Activated T-helper 2 cell treated with anti-CD3 and anti-CD28 coated beads, Interferon-gamma antibody, Interleukin-2, Interleukin-4, amounts not matched to agents 10 μg/mL and 5 μg/mL and 100 μg/mL, durations not matched to agents 14 hours and 24 hours and 36 hours (primary cell): ENCODE measurements around the gene SRRD. TPM values are rescaled to one million over a fixed set of nuclear protein-coding genes. Genes with fewer than 3 reads are reported as not detected.

Source experiments
- DNase-seq: peaks from one replicate; pipeline ENCODE4 v3.0.0; 2021; ENCODE audit warnings: low spot score
- H3K27ac Mint-ChIP-seq: one replicate; pipeline ENCODE4 v1.8.0; 2021; ENCODE audit warnings: mixed read lengths
- H3K27me3 Mint-ChIP-seq: one replicate; pipeline ENCODE4 v1.8.0; 2021; ENCODE audit warnings: low read depth, mixed read lengths
- H3K36me3 Mint-ChIP-seq: one replicate; pipeline ENCODE4 v1.8.0; 2021; ENCODE audit warnings: low read depth, mixed read lengths
- H3K4me1 Mint-ChIP-seq: one replicate; pipeline ENCODE4 v1.8.0; 2021; ENCODE audit warnings: low read depth, mixed read lengths
- H3K4me3 Mint-ChIP-seq: one replicate; pipeline ENCODE4 v1.8.0; 2021; ENCODE audit warnings: low read depth, mild to moderate bottlenecking, moderate library complexity, mixed read lengths
- H3K9me3 Mint-ChIP-seq: one replicate; pipeline ENCODE4 v1.8.0; 2021; ENCODE audit warnings: mixed read lengths
- intact Hi-C: fragments of 100-400 bp; cut with micrococcal nuclease; formaldehyde crosslinking; loops from one replicate; pipeline ENCODE4 v1.15.1; 2023
- total RNA-seq: library from RNA; stranded (reverse); gene quantifications from 2 replicates; pipeline ENCODE4 v1.2.3, GENCODE V29; 2022

The SRRD gene
- total RNA-seq, 1 donor from 2014 or later = 21.6 TPM

- H3K36me3 Mint-ChIP-seq = peaks cover 28% of the 10 kb centered on the region
- H3K4me1 Mint-ChIP-seq = peaks cover 10% of the 10 kb centered on the region
- H3K27ac Mint-ChIP-seq = no peak overlapping the region
- no peaks in the 10 kb centered on the region for H3K9me3 Mint-ChIP-seq
- no peak for DNase-seq
- no peaks in the 10 kb centered on the region for H3K27me3 Mint-ChIP-seq
- no peak overlapping the region for H3K4me3 Mint-ChIP-seq
- intact Hi-C loops = no loop called here
Measured at GRCh38 chr22:26535603-26535908, 51.9 kb downstream of the SRRD start.

GRCh38 chr22:26536056-26536761, 52.5 kb downstream of the SRRD start:
- peaks cover 26% of the 10 kb centered on the region for H3K36me3 Mint-ChIP-seq
- no peak overlapping the region for H3K27ac Mint-ChIP-seq

GRCh38 chr22:26536762-26537134, 53.1 kb downstream of the SRRD start:
- Mint-ChIP-seq H3K27me3 (no peaks in the 10 kb centered on the region), H3K36me3 (peaks cover 21% of the 10 kb centered on the region), H3K4me1 (peaks cover 10% of the 10 kb centered on the region), H3K4me3 (no peak overlapping the region), H3K27ac (no peak overlapping the region), H3K9me3 (no peaks in the 10 kb centered on the region)
- DNase-seq = no peak
- intact Hi-C loops = no loop called here

More at GRCh38 chr22:26536056-26536761, 52.5 kb downstream of the SRRD start:
- DNase-seq = no peak
- Mint-ChIP-seq H3K4me3 (no peak overlapping the region), H3K9me3 (no peaks in the 10 kb centered on the region), H3K27me3 (no peaks in the 10 kb centered on the region), H3K4me1 (peaks cover 10% of the 10 kb centered on the region)
- intact Hi-C loops = no loop called here

GRCh38 chr22:26540119-26540518, 56.4 kb downstream of the SRRD start:
- no peak overlapping the region for H3K4me3 Mint-ChIP-seq

GRCh38 chr22:26541167-26541819, 57.6 kb downstream of the SRRD start:
- Mint-ChIP-seq H3K36me3 (peaks cover 13% of the 10 kb centered on the region), H3K27ac (no peak overlapping the region), H3K9me3 (no peaks in the 10 kb centered on the region), H3K4me1 (peaks cover 8% of the 10 kb centered on the region), H3K27me3 (no peaks in the 10 kb centered on the region), H3K4me3 (no peak overlapping the region)
- DNase-seq = no peak
- intact Hi-C loops = no loop called here

More at GRCh38 chr22:26540119-26540518, 56.4 kb downstream of the SRRD start:
- intact Hi-C loops = no loop called here
- no peak overlapping the region for H3K27ac Mint-ChIP-seq
- H3K9me3 Mint-ChIP-seq = no peaks in the 10 kb centered on the region
- H3K4me1 Mint-ChIP-seq = peaks cover 9% of the 10 kb centered on the region
- no peak for DNase-seq
- peaks cover 15% of the 10 kb centered on the region for H3K36me3 Mint-ChIP-seq
- no peaks in the 10 kb centered on the region for H3K27me3 Mint-ChIP-seq

GRCh38 chr22:26542831-26543230, 59.2 kb downstream of the SRRD start:
- intact Hi-C loops = no loop called here
- peaks cover 18% of the 10 kb centered on the region for H3K4me1 Mint-ChIP-seq
- no peak overlapping the region for H3K27ac Mint-ChIP-seq
- no peak overlapping the region for H3K4me3 Mint-ChIP-seq
- peaks cover 23% of the 10 kb centered on the region for H3K36me3 Mint-ChIP-seq
- no peaks in the 10 kb centered on the region for H3K27me3 Mint-ChIP-seq
- H3K9me3 Mint-ChIP-seq = no peaks in the 10 kb centered on the region
- no peak for DNase-seq

Other genes with a start within 250 kb of the SRRD start
- gene ASPHD2, start 54.6 kb upstream of the SRRD start, total RNA-seq = 14.2 and 14.5 TPM in 2 replicates
- 39.0 and 39.4 TPM in 2 replicates for gene HPS4, start 94 bp upstream of the SRRD start, total RNA-seq
- 49.7 and 55.0 TPM in 2 replicates for gene TFIP11, start 28.6 kb downstream of the SRRD start, total RNA-seq
- 13.7 and 14.2 TPM in 2 replicates for gene TPST2, start 106.3 kb downstream of the SRRD start, total RNA-seq
- gene CRYBB1, start 134.2 kb downstream of the SRRD start, total RNA-seq = not detected in 2 replicates
- gene CRYBA4, start 138.1 kb downstream of the SRRD start, total RNA-seq = not detected in 2 replicates
- gene MIAT, start 173.7 kb downstream of the SRRD start, total RNA-seq = 11.9 and 13.0 TPM in 2 replicates